GM23338 (cell line): ENCODE measurements around the gene L3MBTL4. TPM values are rescaled to one million over a fixed set of nuclear protein-coding genes. Genes with fewer than 3 reads are reported as not detected.

Experiments
- ATAC-seq: fragments of 200-7000 bp; cut with Tn5 transposase; 3 replicates; pipeline ENCODE4 v1.9.1; 2020
- DNase-seq: peaks from one replicate; pipeline ENCODE4 v3.0.0-alpha.2; 2015; ENCODE audit warnings: low spot score
- H2AFZ ChIP-seq: fragments of 200-600 bp; sonication (generic); 2 replicates; pipeline ENCODE4 v1.8.0; 2016; ENCODE audit warnings: antibody characterized with exemption, mild to moderate bottlenecking, moderate library complexity
- H3F3A ChIP-seq: fragments of 200-600 bp; sonication (generic); replicated peaks from 2 replicates; pipeline ENCODE4 v1.8.0; 2017; ENCODE audit warnings: antibody characterized with exemption, mixed run types, low read depth
- H3K27ac ChIP-seq: fragments of 200-600 bp; sonication (generic); 2 replicates; pipeline ENCODE4 v1.6.1; 2016; ENCODE audit warnings: low read depth
- H3K27me3 ChIP-seq: fragments of 200-600 bp; sonication (generic); 2 replicates; pipeline ENCODE4 v1.8.0; 2016; ENCODE audit warnings: mild to moderate bottlenecking, mixed run types, moderate library complexity; ENCODE audit not compliant: insufficient read depth
- H3K36me3 ChIP-seq: fragments of 200-600 bp; sonication (generic); 2 replicates; pipeline ENCODE4 v1.8.0; 2016; ENCODE audit warnings: mild to moderate bottlenecking; ENCODE audit not compliant: insufficient read depth
- H3K4me1 ChIP-seq: fragments of 200-600 bp; sonication (generic); 2 replicates; pipeline ENCODE4 v1.8.0; 2016; ENCODE audit warnings: mild to moderate bottlenecking, moderate library complexity; ENCODE audit not compliant: insufficient read depth
- H3K4me2 ChIP-seq: fragments of 200-600 bp; sonication (generic); 2 replicates; pipeline ENCODE4 v1.7.1; 2017; ENCODE audit warnings: mixed run types
- H3K4me3 ChIP-seq: fragments of 200-600 bp; sonication (generic); 2 replicates; pipeline ENCODE4 v1.6.1; 2016; ENCODE audit warnings: mixed run types
- H3K79me2 ChIP-seq: fragments of 200-600 bp; sonication (generic); replicated peaks from 2 replicates; pipeline ENCODE4 v1.8.0; 2017; ENCODE audit warnings: mild to moderate bottlenecking; ENCODE audit not compliant: insufficient read depth
- H3K9me2 ChIP-seq: fragments of 200-600 bp; sonication (generic); 2 replicates; pipeline ENCODE4 v1.8.0; 2017; ENCODE audit not compliant: insufficient read depth
- H4K20me1 ChIP-seq: fragments of 200-600 bp; sonication (generic); replicated peaks from 2 replicates; pipeline ENCODE4 v1.8.0; 2017; ENCODE audit warnings: mild to moderate bottlenecking; ENCODE audit not compliant: insufficient read depth
- H3K27ac Mint-ChIP-seq: 2 replicates; pipeline ENCODE4 v1.8.0; 2020; ENCODE audit warnings: inconsistent platforms, mild to moderate bottlenecking, moderate library complexity, mixed read lengths
- H3K27me3 Mint-ChIP-seq: 3 replicates; pipeline ENCODE4 v1.8.0; 2022; ENCODE audit warnings: low read depth, mild to moderate bottlenecking, moderate library complexity, mixed read lengths, inconsistent platforms; ENCODE audit not compliant: insufficient read depth, poor library complexity
- H3K36me3 Mint-ChIP-seq: 3 replicates; pipeline ENCODE4 v1.8.0; 2021; ENCODE audit warnings: low read depth, mild to moderate bottlenecking, inconsistent platforms, moderate library complexity, mixed read lengths
- H3K4me1 Mint-ChIP-seq: 3 replicates; pipeline ENCODE4 v1.8.0; 2020; ENCODE audit warnings: mild to moderate bottlenecking, inconsistent platforms, mixed read lengths
- H3K4me3 Mint-ChIP-seq: 3 replicates; pipeline ENCODE4 v1.8.0; 2021; ENCODE audit warnings: moderate library complexity, mild to moderate bottlenecking, inconsistent platforms, mixed read lengths
- H3K9me3 Mint-ChIP-seq: 3 replicates; pipeline ENCODE4 v1.8.0; 2020; ENCODE audit warnings: moderate library complexity, mild to moderate bottlenecking, inconsistent platforms, mixed read lengths
- CREB1 ChIP-seq: fragments of 250-450 bp; sonication (Bioruptor Pico); IDR thresholded peaks from 2 replicates; pipeline ENCODE4 v1.5.0; 2020; ENCODE audit warnings: low read depth, mild to moderate bottlenecking, moderate library complexity
- ETS1 ChIP-seq: IDR thresholded peaks from 2 replicates; pipeline ENCODE4 v1.6.1; 2016; ENCODE audit warnings: antibody characterized with exemption
- EZH2 ChIP-seq: fragments of 200-600 bp; sonication (generic); IDR thresholded peaks from one replicate; pipeline ENCODE4 v1.8.0; 2017; ENCODE audit warnings: antibody characterized with exemption, mild to moderate bottlenecking, low read depth; ENCODE audit not compliant: unreplicated experiment
- NANOG ChIP-seq: IDR thresholded peaks from 2 replicates; pipeline ENCODE4 v1.6.1; 2016; ENCODE audit warnings: antibody characterized with exemption, borderline replicate concordance
- REST ChIP-seq: IDR thresholded peaks from one replicate; pipeline ENCODE4 v1.6.1; 2018; ENCODE audit warnings: antibody characterized with exemption; ENCODE audit not compliant: unreplicated experiment
- ZNF114 ChIP-seq: fragments of 250-450 bp; sonication (Bioruptor Pico); IDR thresholded peaks from 2 replicates; pipeline ENCODE4 v1.5.0; 2020; ENCODE audit warnings: mild to moderate bottlenecking, moderate library complexity
- polyA plus RNA-seq: library from polyadenylated mRNA; unstranded; fragments of >200 nt; fragmentation: Nextera tagmentation; extraction: Ambion mirVana; gene quantifications from 2 replicates; pipeline ENCODE4 v1.2.1, GENCODE V29; 2016
- total RNA-seq: library from RNA; depleted of rRNA; stranded (reverse); fragments of >200 nt; shearing (Covaris generic); gene quantifications from 2 replicates; pipeline ENCODE4 v1.2.3, GENCODE V29; 2014
- TF ChIP-seq, protein P1 (sequence below): fragments of 250-450 bp; sonication (Bioruptor Pico); IDR thresholded peaks from 2 replicates; pipeline ENCODE4 v1.5.0; 2020; ENCODE audit warnings: mild to moderate bottlenecking, moderate library complexity

The L3MBTL4 gene
- total and polyA plus RNA-seq, 2 experiments from 2014 or later: 0.48 to 2.8 TPM

DNA sequence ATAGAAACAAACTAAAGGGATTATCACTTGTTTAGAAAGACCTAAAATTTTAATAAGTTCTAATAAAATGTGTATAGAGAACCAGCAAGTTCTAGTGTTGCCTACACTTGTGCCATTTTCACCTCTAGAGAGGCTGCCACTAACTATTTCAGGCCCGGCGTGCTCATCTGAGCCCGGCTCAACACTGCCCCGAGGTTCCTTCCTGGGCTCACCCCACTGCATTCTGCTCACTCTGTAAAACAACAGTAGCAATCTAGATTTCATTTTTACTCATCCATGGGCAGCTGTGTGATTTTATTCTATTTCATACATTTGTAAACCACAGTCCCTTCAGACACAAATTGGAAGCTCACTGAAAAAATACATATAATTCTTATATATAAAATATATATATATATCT, 253.2 kb downstream of the L3MBTL4 start (continued):
- TF ChIP-seq, protein P1, sequence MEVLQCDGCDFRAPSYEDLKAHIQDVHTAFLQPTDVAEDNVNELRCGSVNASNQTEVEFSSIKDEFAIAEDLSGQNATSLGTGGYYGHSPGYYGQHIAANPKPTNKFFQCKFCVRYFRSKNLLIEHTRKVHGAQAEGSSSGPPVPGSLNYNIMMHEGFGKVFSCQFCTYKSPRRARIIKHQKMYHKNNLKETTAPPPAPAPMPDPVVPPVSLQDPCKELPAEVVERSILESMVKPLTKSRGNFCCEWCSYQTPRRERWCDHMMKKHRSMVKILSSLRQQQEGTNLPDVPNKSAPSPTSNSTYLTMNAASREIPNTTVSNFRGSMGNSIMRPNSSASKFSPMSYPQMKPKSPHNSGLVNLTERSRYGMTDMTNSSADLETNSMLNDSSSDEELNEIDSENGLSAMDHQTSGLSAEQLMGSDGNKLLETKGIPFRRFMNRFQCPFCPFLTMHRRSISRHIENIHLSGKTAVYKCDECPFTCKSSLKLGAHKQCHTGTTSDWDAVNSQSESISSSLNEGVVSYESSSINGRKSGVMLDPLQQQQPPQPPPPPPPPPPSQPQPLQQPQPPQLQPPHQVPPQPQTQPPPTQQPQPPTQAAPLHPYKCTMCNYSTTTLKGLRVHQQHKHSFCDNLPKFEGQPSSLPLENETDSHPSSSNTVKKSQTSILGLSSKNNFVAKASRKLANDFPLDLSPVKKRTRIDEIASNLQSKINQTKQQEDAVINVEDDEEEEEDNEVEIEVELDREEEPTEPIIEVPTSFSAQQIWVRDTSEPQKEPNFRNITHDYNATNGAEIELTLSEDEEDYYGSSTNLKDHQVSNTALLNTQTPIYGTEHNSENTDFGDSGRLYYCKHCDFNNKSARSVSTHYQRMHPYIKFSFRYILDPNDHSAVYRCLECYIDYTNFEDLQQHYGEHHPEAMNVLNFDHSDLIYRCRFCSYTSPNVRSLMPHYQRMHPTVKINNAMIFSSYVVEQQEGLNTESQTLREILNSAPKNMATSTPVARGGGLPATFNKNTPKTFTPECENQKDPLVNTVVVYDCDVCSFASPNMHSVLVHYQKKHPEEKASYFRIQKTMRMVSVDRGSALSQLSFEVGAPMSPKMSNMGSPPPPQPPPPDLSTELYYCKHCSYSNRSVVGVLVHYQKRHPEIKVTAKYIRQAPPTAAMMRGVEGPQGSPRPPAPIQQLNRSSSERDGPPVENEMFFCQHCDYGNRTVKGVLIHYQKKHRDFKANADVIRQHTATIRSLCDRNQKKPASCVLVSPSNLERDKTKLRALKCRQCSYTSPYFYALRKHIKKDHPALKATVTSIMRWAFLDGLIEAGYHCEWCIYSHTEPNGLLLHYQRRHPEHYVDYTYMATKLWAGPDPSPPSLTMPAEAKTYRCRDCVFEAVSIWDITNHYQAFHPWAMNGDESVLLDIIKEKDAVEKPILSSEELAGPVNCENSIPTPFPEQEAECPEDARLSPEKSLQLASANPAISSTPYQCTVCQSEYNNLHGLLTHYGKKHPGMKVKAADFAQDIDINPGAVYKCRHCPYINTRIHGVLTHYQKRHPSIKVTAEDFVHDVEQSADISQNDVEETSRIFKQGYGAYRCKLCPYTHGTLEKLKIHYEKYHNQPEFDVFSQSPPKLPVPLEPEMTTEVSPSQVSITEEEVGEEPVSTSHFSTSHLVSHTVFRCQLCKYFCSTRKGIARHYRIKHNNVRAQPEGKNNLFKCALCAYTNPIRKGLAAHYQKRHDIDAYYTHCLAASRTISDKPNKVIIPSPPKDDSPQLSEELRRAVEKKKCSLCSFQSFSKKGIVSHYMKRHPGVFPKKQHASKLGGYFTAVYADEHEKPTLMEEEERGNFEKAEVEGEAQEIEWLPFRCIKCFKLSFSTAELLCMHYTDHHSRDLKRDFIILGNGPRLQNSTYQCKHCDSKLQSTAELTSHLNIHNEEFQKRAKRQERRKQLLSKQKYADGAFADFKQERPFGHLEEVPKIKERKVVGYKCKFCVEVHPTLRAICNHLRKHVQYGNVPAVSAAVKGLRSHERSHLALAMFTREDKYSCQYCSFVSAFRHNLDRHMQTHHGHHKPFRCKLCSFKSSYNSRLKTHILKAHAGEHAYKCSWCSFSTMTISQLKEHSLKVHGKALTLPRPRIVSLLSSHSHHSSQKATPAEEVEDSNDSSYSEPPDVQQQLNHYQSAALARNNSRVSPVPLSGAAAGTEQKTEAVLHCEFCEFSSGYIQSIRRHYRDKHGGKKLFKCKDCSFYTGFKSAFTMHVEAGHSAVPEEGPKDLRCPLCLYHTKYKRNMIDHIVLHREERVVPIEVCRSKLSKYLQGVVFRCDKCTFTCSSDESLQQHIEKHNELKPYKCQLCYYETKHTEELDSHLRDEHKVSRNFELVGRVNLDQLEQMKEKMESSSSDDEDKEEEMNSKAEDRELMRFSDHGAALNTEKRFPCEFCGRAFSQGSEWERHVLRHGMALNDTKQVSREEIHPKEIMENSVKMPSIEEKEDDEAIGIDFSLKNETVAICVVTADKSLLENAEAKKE (CRISPR knock-in tag): no peak
- TF ChIP-seq CREB1 (CRISPR knock-in tag): no peak
- TF ChIP-seq NANOG: no peak
- TF ChIP-seq ETS1: no peak

DNA sequence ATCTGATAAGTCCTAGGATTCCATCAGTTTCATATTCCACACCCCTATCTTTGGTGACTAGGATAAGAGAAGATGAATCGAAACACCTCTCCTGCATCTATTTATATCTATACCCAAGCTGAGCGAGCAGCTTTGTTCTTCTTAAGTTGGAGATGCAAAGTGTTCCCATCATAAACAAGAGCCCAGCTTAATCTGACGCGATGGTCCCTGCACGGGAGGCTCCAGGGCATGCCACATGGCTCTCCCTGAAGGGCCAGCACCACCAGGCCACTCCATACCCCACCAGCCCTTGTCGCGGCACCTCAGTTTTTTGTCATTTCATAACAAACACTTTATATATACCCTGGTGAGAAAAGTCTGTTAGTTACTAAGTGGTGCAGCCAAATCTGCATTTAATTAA, 255.3 kb downstream of the L3MBTL4 start:
- no peaks in the 10 kb centered on the region for H4K20me1 ChIP-seq
- no peaks in the 10 kb centered on the region for H3K27me3 ChIP-seq
- peaks cover 21% of the 10 kb centered on the region for H3K36me3 Mint-ChIP-seq
- no peaks in the 10 kb centered on the region for H3K27me3 Mint-ChIP-seq
- H3K4me1 ChIP-seq: no peaks in the 10 kb centered on the region
- H3K4me3 ChIP-seq: no peak overlapping the region
- DNase-seq: no peak
- H3K36me3 ChIP-seq: no peaks in the 10 kb centered on the region
- H3K9me2 ChIP-seq: peaks cover 5% of the 10 kb centered on the region; the same call in 1 of the 2 replicates
- H3K4me3 Mint-ChIP-seq: no peak overlapping the region
- H3K27ac ChIP-seq: no peak overlapping the region
- no peak overlapping the region for H3K4me2 ChIP-seq
- no peak overlapping the region for H2AFZ ChIP-seq
- no peaks in the 10 kb centered on the region for H3F3A ChIP-seq
- H3K27ac Mint-ChIP-seq: no peak overlapping the region
- no peak for ATAC-seq
- H3K9me3 Mint-ChIP-seq: peaks cover 23% of the 10 kb centered on the region
- no peaks in the 10 kb centered on the region for H3K79me2 ChIP-seq
- no peaks in the 10 kb centered on the region for H3K4me1 Mint-ChIP-seq
- TF ChIP-seq ZNF114 (CRISPR knock-in tag) (no peak), EZH2 (no peak), CREB1 (CRISPR knock-in tag) (no peak), REST (no peak), ETS1 (no peak)
